NK-92 treated with Interleukin-12 subunit alpha and Interleukin-12 subunit beta, amount 100 ng/mL, for 24 hours (cell line): Measurements from ENCODE around the gene MYO19.
"Not testable (repeated sequence)": the region's sequence is repeated elsewhere in the genome, so short reads cannot be mapped to it uniquely, and the experiment has no call there.

Experiments used
- DNase-seq: peaks from one replicate; lab custom pipeline; 2025; lab: John Stamatoyannopoulos, UW

Gene MYO19

DNA sequence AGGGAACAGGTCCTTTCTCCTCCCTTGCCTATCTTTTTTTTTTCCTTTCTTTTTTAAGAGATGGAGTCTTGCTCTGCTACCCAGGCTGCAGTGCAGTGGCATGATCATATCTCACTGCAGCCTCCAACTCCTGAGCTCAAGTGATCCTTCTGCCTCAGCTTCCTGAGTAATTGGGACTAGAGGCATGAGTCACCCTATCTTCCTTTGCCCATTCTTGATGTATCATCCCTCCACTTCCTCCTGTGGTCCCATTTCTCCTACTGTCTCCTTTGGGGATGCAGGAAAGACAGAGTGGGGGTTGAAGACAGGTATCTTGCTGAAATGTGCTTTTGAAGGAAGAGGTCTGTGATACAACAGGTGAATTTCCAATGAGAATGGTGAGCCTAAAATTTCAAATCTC, 5.5 kb downstream of the MYO19 start:
- DNase-seq = no peak

DNA sequence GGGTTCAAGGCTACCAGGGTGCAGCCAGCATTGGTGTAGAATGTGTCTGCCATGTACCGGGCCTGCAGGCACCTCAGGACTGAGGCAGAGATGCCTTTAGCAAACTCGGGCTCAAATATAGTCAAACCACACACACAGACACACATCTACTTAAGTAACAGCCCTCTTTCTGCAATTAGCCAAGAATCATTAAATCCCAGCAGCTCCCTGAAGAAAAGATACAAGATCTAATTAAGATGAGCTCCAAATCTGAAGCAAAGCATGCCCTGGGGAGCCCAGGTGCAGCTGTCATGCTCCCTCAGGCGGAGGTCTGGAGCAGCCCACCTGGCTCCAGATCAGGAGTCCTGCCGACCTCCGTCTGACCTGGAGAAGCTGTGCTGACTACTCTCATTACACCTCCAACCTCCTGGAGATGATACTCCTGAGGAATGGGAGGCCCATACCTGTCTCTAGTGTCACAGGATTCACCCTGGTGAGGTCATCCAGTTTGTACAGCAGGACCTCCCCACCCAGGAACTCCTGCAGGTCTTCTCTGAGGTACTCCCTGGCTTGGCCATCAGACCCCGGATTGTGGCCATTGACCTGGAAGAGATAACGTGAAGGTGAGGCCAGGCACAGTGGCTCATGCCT, 6.9 kb downstream of the MYO19 start:
- DNase-seq = no peak

DNA sequence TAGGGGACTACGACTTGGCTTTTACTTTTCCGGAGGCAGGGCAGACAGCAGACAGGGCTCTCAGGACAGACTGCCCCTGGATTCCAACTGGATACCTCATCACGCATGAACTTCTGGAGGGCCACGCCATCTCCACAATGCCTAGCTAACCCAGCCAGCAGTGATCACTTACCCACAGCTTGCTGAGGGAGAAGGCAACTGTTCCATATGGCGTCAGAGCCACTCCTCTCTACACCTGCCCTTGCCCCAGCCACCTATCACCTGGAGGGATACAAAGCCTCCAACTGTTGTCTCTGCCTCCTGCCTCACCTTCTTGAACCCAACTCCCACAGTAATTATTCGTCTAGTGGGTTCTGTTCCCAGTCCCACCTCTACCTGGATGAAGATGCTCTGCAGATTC, 8.8 kb downstream of the MYO19 start:
- no peak for DNase-seq

DNA sequence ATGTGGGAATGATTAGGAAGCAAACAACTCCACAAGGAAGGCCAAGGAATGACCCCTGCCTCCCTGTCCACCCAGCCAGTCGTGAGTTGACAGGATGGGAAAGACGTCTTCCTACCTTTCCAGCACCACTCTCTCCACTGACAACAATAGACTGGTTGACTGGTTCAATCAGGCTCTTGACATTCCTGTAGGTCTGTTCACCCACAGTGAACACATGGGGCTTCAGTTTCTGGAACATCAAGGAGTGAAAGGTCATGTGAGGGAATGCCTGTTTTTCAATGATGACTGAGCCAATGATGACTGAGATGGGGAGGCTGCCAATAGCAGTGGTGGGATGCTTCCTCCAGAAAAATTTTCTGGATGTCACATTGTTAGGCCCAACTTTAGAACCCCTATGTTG, 9.6 kb downstream of the MYO19 start:
- no peak for DNase-seq

DNA sequence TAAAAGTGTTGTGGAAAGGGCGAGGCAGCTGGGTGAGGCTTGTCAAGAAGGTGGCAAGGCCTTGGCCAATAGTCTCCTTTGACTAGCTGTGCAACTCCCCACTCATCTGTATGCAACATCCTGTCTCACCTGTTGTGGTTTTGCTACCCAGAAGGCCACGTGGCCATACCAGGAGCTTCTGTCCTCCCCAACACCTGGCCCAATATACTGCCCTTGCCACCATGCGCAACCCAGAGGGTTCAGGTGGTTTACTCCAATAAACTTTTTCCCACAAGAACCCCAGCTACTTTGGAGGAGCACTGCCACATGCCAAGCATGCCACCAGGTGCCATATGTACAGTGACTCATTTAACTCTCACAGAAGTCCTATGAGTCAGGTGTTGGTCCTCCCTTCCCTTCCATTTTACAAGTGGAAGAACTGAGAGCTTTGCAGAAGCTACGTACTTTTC, 10.2 kb downstream of the MYO19 start:
- no peak for DNase-seq

DNA sequence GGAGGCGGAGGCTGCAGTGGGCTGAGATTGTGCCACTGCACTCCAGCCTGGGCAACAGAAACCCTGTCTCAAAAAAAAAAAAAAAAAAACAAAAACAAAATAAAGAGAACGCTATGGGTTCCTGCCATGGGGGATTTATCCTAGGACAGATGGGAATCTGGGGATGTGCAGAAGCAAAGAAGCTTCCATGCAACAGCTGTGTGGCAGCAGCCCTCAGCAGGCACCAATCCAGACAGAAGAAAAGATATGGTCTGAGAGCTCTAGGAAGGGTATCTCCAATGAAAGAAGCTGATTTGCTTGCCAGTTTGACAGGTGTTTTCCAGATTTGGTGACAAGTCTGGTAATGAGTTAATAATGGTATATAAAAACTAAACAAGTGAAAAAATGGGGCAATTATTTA, 11.6 kb downstream of the MYO19 start:
- DNase-seq = no peak

DNA sequence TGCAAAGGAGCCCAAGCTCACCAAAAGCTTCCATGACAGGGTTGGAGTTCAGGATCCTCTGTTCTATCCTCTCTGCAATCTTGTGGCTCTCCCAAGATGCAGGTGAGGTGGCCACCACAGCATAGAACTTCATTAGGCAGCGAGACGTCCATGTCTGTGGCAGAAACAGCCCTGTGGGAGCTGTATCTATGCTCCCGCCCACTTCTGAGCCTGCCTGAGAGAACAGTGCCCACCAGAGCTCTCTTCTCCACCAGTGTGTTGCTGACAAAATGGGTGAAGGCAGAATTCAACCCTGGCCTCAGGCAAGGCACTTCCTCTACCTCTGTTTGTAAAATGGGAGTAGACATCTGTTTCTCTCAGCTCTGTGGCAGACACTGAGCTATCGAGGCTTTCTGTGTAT, 18.8 kb downstream of the MYO19 start:
- no peak for DNase-seq

DNA sequence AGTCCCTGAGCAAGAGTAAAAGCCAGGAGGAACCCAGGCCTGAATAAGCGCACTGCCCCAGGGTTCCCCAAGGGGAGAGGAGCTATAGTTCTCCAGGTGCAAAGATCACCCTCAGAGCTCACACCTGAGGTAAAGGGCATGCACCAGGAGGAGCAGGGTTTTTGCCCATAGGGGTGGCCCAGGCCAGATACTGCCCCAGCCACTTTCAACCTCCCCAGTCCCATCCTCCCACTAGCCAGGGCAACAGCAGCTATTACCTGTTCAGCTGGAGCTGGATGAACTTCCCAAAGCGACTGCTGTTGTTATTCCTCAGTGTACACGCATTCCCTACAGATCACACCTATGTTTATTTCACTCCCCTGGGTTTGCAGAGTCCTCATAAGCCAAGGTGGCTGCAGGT, 19.8 kb downstream of the MYO19 start:
- DNase-seq = no peak

DNA sequence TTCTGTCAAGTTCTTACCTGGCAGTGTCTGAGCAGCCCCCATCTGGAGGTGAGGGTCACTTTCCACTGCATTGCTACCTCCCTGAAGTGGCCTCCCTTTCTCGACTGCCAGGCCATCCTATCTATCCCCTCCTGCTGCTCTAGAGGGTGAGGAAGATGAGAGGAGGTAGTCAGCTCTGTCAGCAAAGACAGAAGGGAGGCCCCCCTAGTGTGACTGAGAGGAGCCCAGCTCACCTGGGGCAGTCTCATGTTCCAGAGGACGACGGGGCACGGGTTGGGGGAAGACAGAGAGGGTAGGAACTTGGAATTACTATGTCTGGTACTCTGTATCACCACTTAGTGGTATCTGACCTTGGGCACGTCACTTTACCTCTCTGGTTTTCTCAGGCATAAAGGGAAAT, 22.0 kb downstream of the MYO19 start:
- DNase-seq = no peak

DNA sequence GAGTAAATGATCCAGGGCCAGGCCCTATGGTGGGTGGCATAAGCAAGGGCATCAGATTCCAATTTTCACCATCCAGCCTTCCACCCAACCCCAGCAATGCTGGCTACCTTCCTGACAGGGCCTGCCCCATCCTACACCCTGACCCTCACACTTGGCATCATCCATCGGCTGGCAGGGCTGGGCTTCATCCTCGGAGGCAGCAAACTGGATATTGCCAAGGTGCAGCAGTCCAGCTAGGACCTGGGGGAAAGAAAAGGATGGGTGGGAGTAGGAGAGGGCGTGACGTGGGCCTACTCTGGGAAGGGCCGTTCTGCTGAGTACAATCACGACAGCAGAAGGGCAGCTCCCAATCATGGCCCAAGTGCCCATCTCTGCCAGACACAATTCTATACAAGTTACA, 23.5 kb downstream of the MYO19 start:
- DNase-seq = no peak

DNA sequence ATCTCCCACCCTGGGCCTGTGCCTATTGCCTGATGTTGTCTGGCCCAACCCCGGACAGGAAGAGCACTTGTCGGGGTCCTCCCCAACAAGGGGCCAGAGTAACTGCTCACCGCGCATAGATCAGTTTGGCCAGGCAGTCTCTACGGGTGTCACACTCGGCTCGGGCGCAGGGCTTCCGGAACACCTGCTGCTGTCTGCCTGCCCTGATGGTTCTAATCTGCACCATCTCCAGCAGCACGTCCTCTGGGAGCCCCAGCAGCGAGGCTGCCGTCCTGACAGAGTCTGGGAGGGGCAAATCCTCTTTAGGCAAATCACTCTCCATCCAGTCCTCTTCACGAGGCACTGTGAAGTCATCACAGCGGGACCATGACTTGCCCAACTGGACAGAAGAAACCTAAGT, 24.0 kb downstream of the MYO19 start:
- DNase-seq = no peak

DNA sequence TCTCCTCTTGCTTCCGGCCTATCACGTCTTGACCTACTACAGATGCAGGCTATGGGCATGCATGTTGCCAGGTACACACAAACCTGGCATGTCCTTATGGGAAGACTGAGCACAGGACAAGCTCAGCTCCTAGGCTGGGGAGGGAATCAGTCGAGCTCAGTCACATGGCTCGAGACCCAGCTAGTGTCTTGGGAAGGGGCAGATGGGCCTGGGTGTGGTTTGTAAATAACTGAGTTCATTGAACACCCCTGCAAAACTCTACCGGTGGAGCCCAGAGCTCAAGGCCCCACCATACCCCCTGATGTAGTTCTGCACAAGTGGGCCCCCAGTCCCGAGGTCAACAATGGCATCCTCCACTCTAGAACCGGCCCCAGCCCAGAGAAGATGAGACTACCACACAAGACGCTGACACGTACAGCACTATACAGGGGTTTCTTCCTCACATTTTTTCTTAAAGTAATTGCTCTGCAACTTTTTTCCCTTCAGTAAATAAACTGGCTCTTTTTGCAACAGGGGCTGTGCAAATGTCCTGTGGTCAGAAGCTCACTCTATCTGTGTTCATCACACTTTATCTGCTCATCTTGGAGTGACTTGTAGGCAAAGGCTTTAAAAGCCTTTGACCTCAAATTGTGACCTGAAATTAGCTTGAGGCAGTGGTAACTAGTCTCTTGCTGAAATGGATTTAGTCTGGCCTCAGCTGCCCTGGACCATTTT, 25.2 kb downstream of the MYO19 start:
- DNase-seq = no peak

DNA sequence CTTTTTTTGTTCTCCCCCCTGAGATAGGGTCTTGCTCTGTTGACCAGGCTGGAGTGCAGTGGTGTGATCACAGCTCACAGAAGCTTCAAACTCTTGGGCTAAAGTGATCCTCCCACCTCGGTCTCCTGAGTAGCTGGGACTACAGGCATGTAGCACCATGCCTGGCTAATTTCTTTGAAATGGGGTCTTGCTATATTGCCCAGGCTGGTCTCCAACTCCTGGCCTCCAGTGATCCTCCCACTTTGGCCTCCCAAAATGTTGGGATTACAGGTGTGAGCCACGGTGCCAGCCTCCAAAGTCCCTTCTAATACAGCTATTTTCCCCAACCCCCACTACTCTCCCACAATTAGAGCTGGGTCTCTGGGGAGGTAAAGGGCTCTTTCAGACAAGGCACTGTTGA, 26.2 kb downstream of the MYO19 start:
- DNase-seq = not testable (repeated sequence)

DNA sequence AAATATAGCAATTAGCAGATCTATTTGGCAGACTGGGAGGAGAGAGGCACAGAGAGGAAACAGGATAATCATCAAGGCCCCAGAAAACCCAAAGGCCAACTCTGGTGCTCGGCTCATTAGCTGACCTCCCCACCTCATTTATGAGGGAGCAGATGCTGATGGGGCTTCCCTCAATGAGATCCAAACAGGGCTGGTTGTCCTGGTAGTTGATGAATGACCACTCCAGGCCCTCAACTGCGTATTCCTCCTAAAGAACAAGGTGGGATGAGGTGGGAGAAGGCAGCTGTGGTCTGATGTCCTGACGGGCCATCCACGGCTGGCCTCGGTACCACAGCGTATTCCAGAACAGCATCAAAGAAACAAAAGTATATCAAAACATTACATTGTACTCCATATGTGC, 27.4 kb downstream of the MYO19 start:
- no peak for DNase-seq

DNA sequence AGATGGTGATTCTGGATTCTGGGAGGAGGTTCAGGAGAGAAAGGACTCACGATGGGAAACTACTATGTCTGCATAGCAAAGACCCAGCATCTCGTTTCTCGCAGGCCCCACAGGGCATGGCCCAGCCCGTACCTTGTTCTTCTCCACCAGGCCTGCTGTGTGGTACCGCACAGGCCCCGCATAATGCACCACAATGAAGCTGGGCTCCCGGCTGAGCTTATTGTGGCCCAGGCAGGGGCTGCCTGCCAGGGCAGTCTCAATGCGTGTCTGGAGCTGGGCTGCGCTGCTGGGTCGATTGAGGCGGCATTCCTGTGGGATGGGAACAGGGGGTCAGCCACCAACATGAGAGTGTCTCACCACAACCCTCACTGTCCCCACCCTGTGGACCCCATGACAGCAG, 27.8 kb downstream of the MYO19 start:
- DNase-seq = no peak

DNA sequence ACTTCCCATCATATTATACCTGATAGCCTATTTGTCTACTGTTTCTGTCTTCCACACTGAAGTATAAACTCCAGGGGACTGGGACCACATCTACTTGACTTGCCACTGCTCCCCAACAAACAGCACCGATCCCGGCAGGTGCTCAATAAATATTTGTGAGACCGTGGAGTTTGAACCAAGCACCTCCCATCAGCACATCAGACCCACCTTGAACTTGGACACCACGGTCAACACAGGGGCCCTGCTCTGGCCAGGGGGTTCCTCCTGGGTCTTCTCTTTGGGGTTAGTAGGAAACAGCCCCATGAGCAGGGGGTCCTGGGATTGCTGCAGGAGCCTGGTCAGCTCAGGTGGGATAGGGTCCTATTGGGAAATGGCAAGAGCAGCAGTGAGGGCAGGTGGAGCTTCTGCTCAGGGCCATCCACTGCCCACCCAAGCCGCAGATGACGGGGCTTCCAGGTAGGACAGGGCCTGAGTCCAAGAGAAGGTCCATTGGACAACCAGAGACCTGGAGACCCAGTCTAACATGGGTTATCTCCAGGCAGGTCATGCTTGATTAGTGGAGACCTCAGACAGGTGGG, 28.3 kb downstream of the MYO19 start:
- no peak for DNase-seq

DNA sequence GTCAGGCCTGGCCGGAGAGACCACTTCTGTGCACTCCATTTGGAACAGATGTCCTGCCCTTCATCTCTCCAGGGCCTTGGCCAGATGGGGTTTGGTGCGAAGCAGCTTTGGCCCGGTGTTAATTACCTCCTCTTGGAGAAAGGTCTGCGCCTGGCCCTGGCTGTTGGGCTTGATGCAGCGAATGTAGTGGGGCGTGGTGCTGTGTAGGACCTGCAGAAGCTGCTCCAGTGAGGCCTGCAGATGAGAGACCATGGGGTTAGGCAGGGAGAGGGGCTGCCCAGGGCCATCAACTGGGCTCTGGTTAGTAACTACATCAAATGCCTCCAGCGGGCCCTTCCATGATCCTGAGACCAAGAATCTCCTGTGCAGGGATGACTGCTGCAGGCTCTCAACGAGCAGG, 29.5 kb downstream of the MYO19 start:
- no peak for DNase-seq

DNA sequence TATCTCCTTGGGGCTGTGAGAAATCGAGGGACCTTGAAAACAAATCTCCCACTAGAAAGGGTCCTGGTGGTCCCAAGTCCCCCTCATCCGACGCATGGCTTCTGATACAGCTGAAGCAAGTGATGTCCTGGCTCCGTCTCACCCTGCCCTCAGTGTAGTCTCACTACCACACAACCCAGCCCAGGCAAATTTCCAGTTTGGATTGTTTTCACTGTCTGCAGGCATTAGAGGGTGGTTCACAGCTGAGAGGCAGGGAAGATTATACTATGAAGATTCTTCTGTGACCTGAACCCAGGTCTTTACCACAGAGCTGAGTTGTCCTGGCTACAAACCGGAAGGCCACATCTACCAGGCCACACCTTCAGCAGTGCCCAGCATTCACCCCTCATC, 30.5 kb downstream of the MYO19 start:
- no peak for DNase-seq

DNA sequence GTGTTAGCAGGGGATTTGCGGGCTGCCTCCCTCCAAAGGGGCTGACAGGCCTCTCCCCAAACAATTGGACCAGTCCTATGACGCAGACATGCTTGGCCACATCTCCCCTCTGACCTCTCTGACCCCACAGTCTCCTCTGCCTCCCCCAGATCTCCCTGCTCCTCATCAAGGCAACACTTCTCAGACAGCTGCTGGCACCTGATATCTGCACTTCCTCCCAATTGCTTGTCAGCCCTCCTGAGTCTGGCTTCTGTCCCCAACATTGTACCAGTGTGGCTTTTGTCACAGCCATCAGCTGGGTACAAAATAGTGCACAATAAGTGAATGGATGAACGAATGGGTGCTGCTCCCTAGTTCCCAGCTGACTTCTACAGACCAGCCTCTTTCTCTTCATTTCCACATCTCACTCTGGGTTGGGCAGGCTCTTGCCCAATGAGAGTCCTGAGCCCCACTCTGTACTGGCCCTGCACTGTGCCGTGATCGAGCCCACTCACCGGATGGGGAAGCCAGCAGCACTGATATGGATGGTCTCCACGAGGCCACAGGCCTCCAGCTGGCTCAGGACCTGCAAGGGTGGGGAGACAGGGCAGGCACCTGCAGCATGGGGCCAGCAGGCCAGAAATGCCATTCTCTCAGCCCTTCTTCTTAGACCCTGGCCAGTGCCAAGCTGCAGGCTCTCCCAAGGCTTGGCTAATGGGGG, 31.1 kb downstream of the MYO19 start:
- no peak for DNase-seq

DNA sequence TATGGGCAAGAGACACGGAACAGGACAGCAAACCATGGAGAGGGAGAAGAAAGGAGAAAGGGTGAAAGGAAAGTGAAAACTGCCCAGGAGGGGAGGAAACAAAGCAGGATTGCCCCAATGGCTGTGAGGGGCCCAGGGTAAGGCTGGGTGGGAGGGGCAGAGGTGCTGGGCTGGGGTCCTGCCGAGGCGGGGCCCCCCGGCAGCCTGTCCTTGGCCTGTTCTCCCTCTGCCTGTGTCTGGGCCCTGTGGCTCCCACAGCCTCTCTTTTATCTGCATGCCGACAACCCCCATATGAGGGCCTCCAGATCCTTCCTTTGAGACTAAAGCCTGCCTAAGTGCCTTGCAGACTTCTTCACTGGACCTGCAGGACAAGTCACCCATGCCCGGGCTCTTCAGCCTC, 32.7 kb downstream of the MYO19 start:
- no peak for DNase-seq

DNA sequence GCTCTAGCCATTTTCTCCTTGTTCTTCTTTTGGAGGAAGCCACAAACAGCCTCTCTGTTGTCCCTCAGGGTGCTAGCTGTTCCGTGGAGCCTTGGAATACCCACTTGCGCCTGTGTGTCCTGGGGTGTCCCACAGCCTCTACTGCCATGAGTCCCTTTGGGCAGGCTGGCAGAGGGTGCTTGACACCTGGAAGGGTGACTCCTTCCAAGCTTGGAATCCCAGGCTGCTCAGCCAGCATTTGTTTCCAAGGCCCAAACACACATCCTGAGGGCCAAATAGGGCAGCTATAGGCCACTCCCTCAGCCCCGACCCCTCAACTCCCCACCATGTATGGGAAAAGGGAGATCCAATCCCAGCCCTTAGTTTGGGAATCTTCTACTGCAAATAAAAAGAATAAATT, 33.3 kb downstream of the MYO19 start:
- DNase-seq = no peak

DNA sequence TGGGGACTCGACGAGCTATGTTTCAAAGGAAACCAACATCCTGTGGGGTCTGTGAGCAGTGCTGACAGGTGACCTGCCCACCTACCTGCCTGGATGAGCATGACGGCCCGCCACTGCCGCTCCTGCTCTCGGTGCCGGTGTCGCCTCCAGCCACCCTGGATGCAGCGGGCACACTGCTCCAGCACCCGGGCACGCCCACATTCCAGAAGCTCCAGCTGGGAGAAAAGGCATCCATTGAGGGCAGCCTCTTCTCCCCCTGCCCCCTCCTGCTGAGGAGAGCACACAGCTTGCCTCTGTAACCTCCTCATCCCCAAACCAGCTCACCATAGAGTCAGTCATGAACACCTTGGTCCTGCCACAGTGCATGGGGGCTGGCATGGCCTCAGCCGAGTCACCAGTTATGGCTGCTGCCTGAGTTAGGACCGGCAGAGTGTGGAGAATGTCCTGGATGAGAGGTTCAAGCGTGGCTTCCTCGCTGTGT, 33.9 kb downstream of the MYO19 start:
- DNase-seq = no peak
